ES-I3 (cell line): ENCODE data around the gene KIR3DL2.
"Not testable (repeated sequence)": the region's sequence is repeated elsewhere in the genome, so short reads cannot be mapped to it uniquely, and the experiment has no call there.

Source experiments
- H3K36me3 ChIP-seq: 2 replicates; pipeline ENCODE4 v1.6.1; 2013; ENCODE audit warnings: mild to moderate bottlenecking, low read length, control low read depth, moderate library complexity; ENCODE audit not compliant: insufficient read depth
- H3K4me1 ChIP-seq: 2 replicates; pipeline ENCODE4 v1.6.1; 2013; ENCODE audit warnings: mild to moderate bottlenecking, control low read depth, low read length; ENCODE audit not compliant: insufficient read depth
- H3K9ac ChIP-seq: 2 replicates; pipeline ENCODE4 v1.6.1; 2013; ENCODE audit warnings: low read depth, mild to moderate bottlenecking, low read length, moderate library complexity
- H3K9me3 ChIP-seq: 2 replicates; pipeline ENCODE4 v1.6.1; 2013; ENCODE audit warnings: mild to moderate bottlenecking, low read length, moderate library complexity; ENCODE audit not compliant: control insufficient read depth, insufficient read depth

KIR3DL2 gene

GRCh38 chr19:54837522-54837921, 12.7 kb upstream of the KIR3DL2 start:
- H3K9me3 ChIP-seq = not testable (repeated sequence)

GRCh38 chr19:54843171-54843570, 7.1 kb upstream of the KIR3DL2 start:
- not testable (repeated sequence) for H3K36me3 ChIP-seq, H3K9me3 ChIP-seq, H3K4me1 ChIP-seq, H3K9ac ChIP-seq

More at GRCh38 chr19:54837522-54837921, 12.7 kb upstream of the KIR3DL2 start:
- not testable (repeated sequence) for H3K4me1 ChIP-seq, H3K36me3 ChIP-seq, H3K9ac ChIP-seq

GRCh38 chr19:54850930-54851329, 687 bp downstream of the KIR3DL2 start:
- H3K36me3 ChIP-seq = no peaks in the 10 kb centered on the region
- no peaks in the 10 kb centered on the region for H3K9me3 ChIP-seq
- H3K4me1 ChIP-seq = no peaks in the 10 kb centered on the region
- no peak overlapping the region for H3K9ac ChIP-seq

- Histone ChIP-seq H3K36me3 (no peaks in the 10 kb centered on the region), H3K4me1 (no peaks in the 10 kb centered on the region), H3K9ac (no peak overlapping the region), H3K9me3 (no peaks in the 10 kb centered on the region)
Observed at GRCh38 chr19:54851353-54851752, 1.1 kb downstream of the KIR3DL2 start.

- not testable (repeated sequence) for H3K36me3 ChIP-seq, H3K9me3 ChIP-seq, H3K9ac ChIP-seq, H3K4me1 ChIP-seq
Observed at GRCh38 chr19:54855241-54855640, 5.0 kb downstream of the KIR3DL2 start.

DNA sequence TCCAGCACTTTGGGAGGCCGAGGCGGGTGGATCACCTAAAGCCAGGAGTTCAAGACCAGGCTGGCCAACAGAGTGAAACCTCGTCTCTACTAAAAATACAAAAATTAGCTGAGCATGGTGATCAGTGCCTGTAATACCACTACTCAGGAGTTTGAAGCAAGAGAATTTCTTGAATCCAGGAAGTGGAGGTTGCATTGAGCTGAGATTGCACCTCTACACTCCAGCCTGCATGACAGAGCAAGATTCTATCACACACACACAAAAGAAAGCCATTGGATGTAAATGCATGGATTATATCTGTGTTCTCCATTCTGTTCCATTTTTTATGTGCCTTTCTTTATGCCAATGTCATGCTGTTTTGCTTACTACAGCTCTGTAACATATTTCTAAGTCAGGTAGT, 8.2 kb downstream of the KIR3DL2 start:
- H3K36me3 ChIP-seq, H3K9me3 ChIP-seq, H3K9ac ChIP-seq, H3K4me1 ChIP-seq: not testable (repeated sequence)

DNA sequence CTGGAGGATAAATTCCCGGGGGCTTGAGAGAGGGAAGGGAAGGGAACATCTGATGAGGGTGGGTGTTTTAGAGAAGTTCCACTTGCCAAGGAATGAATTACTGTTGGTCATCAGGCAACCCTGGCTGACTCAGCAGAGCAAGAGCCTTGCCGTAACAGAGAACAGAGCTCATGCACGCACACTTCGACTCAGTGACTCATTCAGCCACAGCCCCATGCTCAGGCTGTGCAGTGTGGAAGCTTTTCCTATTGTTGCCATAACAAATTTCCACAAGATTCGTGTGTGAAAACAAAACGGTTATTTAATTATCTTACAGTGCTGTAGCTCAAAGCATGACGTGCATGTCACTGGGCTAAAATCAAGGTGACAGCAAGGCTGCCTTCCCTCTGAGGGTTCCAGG, 9.2 kb downstream of the KIR3DL2 start:
- H3K9me3 ChIP-seq, H3K9ac ChIP-seq, H3K4me1 ChIP-seq, H3K36me3 ChIP-seq: not testable (repeated sequence)

DNA sequence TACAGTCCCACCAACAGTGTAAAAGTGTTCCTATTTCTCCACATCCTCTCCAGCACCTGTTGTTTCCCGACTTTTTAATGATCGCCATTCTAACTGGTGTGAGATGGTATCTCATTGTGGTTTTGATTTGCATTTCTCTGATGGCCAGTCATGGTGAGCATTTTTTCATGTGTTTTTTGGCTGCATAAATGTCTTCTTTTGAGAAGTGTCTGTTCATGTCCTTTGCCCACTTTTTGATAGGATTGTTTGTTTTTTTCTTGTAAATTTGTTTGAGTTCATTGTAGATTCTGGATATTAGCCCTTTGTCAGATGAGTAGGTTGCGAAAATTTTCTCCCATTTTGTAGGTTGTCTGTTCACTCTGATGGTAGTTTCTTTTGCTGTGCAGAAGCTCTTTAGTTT, 13.2 kb downstream of the KIR3DL2 start:
- H3K4me1 ChIP-seq, H3K9ac ChIP-seq, H3K9me3 ChIP-seq, H3K36me3 ChIP-seq: not testable (repeated sequence)

DNA sequence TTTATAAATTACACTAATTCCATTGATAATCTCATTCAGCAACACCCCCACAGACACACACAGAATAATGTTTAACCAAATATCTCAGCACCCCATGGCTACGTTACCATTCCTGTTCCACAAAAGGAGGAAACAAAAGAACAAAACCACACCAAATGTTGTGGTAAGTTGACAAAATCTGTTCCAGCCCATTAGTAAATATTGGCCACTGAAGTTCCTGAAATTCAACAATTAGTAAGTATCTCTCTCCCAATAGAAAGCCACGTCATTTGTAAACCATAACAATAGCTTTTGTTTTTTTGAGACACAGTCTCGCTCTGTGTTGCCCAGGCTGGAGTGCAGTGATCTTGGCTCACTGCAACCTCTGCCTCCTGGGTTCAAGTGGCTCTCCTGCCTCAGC, 21.5 kb downstream of the KIR3DL2 start:
- Histone ChIP-seq H3K9ac (no peak overlapping the region), H3K36me3 (no peaks in the 10 kb centered on the region), H3K9me3 (no peaks in the 10 kb centered on the region; the same call in 1 of the 2 replicates), H3K4me1 (peaks cover 3% of the 10 kb centered on the region; the same call in 1 of the 2 replicates)

GRCh38 chr19:54873990-54874389, 23.7 kb downstream of the KIR3DL2 start, which contains the start of gene FCAR:
TSS of gene FCAR (plus strand) at chr19:54874235. CDS start at chr19:54874290, 55 bp downstream.
- H3K36me3 ChIP-seq = no peaks in the 10 kb centered on the region
- H3K9ac ChIP-seq = no peak within 1 kb of the TSS
- H3K9me3 ChIP-seq = no peaks in the 10 kb centered on the region; the same call in 1 of the 2 replicates
- peaks cover 3% of the 10 kb centered on the region; the same call in 1 of the 2 replicates for H3K4me1 ChIP-seq

DNA sequence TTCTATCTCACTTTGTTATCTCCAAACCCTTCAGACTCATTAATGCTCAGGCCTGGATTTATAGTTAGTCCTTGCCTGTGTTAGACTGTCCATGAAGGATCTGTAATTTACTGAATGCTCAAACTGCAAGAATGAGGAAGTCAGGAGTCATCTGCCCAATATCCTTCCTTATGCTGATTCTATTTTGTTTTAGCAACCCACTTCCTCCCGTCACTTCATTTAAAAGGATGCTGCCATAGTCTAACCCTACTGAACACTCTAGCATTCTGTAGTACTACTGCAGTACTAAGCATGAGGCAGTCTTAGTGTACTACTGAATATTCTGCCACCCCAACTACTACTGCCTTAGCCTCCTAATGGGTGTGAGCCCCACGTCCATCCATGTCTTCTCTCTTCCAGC, 25.3 kb downstream of the KIR3DL2 start:
- no peaks in the 10 kb centered on the region; the same call in 1 of the 2 replicates for H3K9me3 ChIP-seq
- no peak overlapping the region for H3K9ac ChIP-seq
- H3K4me1 ChIP-seq = peaks cover 3% of the 10 kb centered on the region; the same call in 1 of the 2 replicates
- no peaks in the 10 kb centered on the region for H3K36me3 ChIP-seq

GRCh38 chr19:54877471-54877870, 27.2 kb downstream of the KIR3DL2 start:
- Histone ChIP-seq H3K9ac (no peak overlapping the region), H3K4me1 (no peaks in the 10 kb centered on the region), H3K9me3 (no peaks in the 10 kb centered on the region; the same call in 1 of the 2 replicates), H3K36me3 (no peaks in the 10 kb centered on the region)

DNA sequence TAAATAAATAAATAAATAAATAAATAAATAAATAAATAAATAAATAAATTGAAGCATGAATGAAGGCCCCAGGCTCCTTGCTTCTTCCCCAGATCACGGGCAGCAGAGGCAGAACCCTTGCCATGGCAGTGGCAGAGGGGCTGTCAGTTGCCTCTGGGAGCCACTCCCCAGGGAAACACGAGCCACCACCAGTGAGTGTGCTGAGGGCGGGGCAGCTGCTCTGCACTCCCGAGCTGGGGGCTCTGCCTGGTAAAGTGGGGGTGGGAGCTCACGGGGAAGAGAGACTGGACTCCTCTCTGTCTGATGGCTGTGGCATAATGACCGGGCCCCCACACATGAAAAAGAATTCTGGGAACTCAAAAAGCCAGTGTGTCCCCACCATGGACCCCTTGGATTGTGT, 31.6 kb downstream of the KIR3DL2 start:
- no peaks in the 10 kb centered on the region for H3K9me3 ChIP-seq

GRCh38 chr19:54882758-54883157, 32.5 kb downstream of the KIR3DL2 start:
- no peaks in the 10 kb centered on the region for H3K9me3 ChIP-seq
- no peak overlapping the region for H3K9ac ChIP-seq
- no peaks in the 10 kb centered on the region for H3K36me3 ChIP-seq
- H3K4me1 ChIP-seq = no peaks in the 10 kb centered on the region

More for the DNA sequence above, 31.6 kb downstream of the KIR3DL2 start:
- Histone ChIP-seq H3K9ac (no peak overlapping the region), H3K36me3 (no peaks in the 10 kb centered on the region), H3K4me1 (no peaks in the 10 kb centered on the region)

GRCh38 chr19:54883228-54883627, 33.0 kb downstream of the KIR3DL2 start:
- Histone ChIP-seq H3K4me1 (no peaks in the 10 kb centered on the region), H3K9me3 (no peaks in the 10 kb centered on the region), H3K36me3 (no peaks in the 10 kb centered on the region), H3K9ac (no peak overlapping the region)

- Histone ChIP-seq H3K36me3 (no peaks in the 10 kb centered on the region), H3K9me3 (no peaks in the 10 kb centered on the region), H3K9ac (no peak overlapping the region), H3K4me1 (no peaks in the 10 kb centered on the region)
Observed at GRCh38 chr19:54888239-54888638, 38.0 kb downstream of the KIR3DL2 start.
